Kidney epithelial cell (primary cell): ENCODE results near the gene EXOC3L2. TPM values are rescaled to one million over a fixed set of nuclear protein-coding genes. Genes with fewer than 3 reads are reported as not detected.

Experiments used
- DNase-seq: peaks from one replicate; pipeline ENCODE4 v3.0.0-alpha.2; 2010; ENCODE audit warnings: low read depth
- H3K27me3 ChIP-seq: 2 replicates; pipeline ENCODE4 v1.6.0; 2011; ENCODE audit warnings: low read length; ENCODE audit not compliant: control insufficient read depth, insufficient read depth
- H3K36me3 ChIP-seq: 2 replicates; pipeline ENCODE4 v1.5.1; 2011; ENCODE audit warnings: low read length; ENCODE audit not compliant: control insufficient read depth, insufficient read depth
- H3K4me3 ChIP-seq: 2 replicates; pipeline ENCODE4 v1.5.1; 2011; ENCODE audit warnings: low read depth, mild to moderate bottlenecking, control low read depth, low read length
- CTCF ChIP-seq: IDR thresholded peaks from 2 replicates; pipeline ENCODE4 v1.5.1; 2011; ENCODE audit warnings: mild to moderate bottlenecking, moderate library complexity, low read length, control low read depth, inconsistent platforms; ENCODE audit not compliant: insufficient read depth, poor library complexity, severe bottlenecking
- total RNA-seq: library from RNA; depleted of rRNA; stranded (reverse); fragments of >200 nt; gene quantifications from 2 replicates; pipeline ENCODE4 v1.2.3, GENCODE V29; 2015

EXOC3L2 gene
- total RNA-seq, 1 donor from 2014 or later: not detected

- TF ChIP-seq CTCF: peak; percentile 72
- no peak overlapping the region for H3K4me3 ChIP-seq
- H3K27me3 ChIP-seq: no peaks in the 10 kb centered on the region
- no peaks in the 10 kb centered on the region for H3K36me3 ChIP-seq
- DNase-seq: no peak
Measured at GRCh38 chr19:45187421-45188100, 57.6 kb downstream of the EXOC3L2 start.

- H3K4me3 ChIP-seq: no peak overlapping the region
- no peaks in the 10 kb centered on the region for H3K36me3 ChIP-seq
- TF ChIP-seq CTCF: no peak
- no peak for DNase-seq
- no peaks in the 10 kb centered on the region for H3K27me3 ChIP-seq
Measured at GRCh38 chr19:45186509-45187334, 58.5 kb downstream of the EXOC3L2 start.

- Histone ChIP-seq H3K4me3 (no peak overlapping the region), H3K36me3 (no peaks in the 10 kb centered on the region), H3K27me3 (no peaks in the 10 kb centered on the region)
- TF ChIP-seq CTCF: no peak
- DNase-seq: no peak
Measured at GRCh38 chr19:45184115-45184514, 61.1 kb downstream of the EXOC3L2 start.

GRCh38 chr19:45182758-45183157 lies 62.4 kb downstream of the EXOC3L2 start:
- no peaks in the 10 kb centered on the region for H3K36me3 ChIP-seq
- no peaks in the 10 kb centered on the region for H3K27me3 ChIP-seq
- DNase-seq: no peak
- H3K4me3 ChIP-seq: no peak overlapping the region
- no peak for TF ChIP-seq CTCF

GRCh38 chr19:45180936-45181335 lies 64.3 kb downstream of the EXOC3L2 start:
- TF ChIP-seq CTCF: no peak
- Histone ChIP-seq H3K27me3 (no peaks in the 10 kb centered on the region), H3K4me3 (no peak overlapping the region), H3K36me3 (no peaks in the 10 kb centered on the region)
- no peak for DNase-seq

GRCh38 chr19:45179892-45180370 lies 65.3 kb downstream of the EXOC3L2 start:
- peak overlapping the region; percentile 82 for H3K4me3 ChIP-seq
- DNase-seq: no peak
- H3K27me3 ChIP-seq: no peaks in the 10 kb centered on the region
- TF ChIP-seq CTCF: no peak
- no peaks in the 10 kb centered on the region for H3K36me3 ChIP-seq
